NCI-H748 (cell line): ENCODE data around the gene ADGRF3.
"Not testable (repeated sequence)": the region's sequence is repeated elsewhere in the genome, so short reads cannot be mapped to it uniquely, and the experiment has no call there.

Experiments
- DNase-seq: peaks from one replicate; lab custom pipeline; 2025; ENCODE audit not compliant: unreplicated experiment; lab: John Stamatoyannopoulos, UW

Gene ADGRF3

DNA sequence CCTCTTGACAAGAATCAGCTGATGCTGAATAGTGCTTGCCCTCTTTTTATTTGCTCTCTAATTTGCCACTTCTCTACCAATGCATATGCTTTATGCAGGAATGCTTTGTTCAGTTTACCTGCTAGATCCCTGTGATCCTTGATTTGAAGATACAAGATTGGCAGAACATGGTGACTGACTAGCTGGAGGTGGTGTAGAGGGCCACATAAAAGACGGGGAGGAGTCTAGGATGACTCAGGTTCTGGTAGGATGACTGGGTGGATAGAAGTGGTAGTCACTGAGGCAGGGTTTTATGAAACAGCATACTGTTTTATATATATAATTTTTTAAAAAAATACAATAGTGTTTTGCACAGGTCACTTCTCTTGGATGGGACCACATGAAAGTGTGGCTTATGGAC is 6.3 kb upstream of the ADGRF3 start:
- DNase-seq, result no peak

DNA sequence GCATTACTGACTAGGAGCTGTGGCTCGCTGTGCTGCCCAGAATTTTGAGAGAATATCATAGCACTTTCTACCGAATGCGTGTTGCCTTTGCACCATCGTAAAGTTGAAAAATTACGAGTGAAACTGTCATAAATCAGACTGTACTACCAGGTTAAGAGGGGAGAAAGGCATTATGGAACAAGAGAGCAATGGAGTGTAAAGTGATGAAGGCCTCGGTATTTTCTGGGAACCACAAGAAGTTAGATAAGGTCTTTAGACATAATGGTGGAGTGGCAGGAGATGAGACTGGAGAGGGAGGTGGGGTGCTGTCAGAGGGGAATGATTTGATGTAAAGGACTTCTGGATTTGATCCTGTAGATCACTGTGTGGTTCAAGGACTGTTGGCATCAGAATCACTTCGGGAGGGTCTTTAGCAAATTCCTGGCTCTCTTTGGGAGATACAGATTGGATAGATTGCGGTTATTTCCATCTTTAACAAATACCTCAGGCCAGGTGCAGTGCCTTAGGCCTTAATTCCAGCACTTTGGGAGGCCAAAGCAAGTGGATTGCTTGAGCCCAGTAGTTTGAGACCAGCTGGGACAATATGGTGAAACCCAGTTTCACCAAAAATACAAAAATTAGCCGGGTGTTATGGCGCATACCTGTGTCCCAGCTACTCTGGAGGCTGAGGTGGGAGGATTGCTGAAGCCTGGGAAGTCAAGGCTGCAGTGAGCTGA is 4.9 kb upstream of the ADGRF3 start:
- DNase-seq, result no peak

DNA sequence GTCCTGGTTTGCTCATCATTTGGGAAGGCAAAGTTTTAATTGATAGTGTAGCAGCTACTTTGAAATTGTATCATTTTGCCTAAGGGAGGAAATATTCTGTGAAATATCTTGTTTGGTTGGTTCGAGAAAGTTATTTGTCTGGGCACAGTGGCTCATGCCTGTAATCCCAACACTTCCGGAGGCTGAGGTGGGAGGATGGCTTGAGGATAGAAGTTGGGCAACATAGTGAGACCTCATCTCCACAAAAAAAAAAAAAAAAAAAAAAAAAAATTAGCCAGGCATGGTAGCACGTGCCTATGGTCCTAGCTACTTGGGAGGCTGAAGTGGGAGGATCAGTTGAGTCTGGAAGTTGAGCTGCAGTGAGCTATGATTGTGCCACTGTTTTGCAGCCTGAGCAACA is 3.1 kb upstream of the ADGRF3 start:
- DNase-seq, result no peak

DNA sequence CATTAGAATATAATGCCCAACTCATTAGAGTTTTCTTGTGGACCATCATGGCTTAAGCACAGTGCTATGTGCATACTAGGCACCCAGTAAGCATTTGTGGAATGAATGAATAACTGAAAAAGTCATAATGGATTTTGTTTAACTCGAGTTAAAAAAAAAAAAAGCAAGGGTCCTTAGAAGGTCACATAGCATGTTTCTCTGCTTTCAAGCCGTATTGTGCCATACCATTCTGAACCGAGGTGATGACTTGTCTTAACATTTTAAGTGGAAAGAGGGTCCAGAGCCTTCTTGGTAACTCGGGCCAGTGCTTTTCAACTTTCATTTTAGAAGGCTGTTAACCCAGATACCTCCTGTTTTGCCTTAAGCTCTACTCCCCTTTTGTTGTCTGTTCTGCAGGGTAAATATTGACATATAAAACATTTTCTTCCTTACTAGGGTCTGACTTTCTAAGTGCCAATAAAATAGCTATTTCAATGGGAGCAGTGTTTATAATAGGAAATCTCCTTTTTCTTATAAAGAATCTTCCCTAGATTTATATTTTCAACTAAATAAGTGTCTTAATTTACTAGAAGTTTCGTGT is 787 bp upstream of the ADGRF3 start:
- no peak for DNase-seq

DNA sequence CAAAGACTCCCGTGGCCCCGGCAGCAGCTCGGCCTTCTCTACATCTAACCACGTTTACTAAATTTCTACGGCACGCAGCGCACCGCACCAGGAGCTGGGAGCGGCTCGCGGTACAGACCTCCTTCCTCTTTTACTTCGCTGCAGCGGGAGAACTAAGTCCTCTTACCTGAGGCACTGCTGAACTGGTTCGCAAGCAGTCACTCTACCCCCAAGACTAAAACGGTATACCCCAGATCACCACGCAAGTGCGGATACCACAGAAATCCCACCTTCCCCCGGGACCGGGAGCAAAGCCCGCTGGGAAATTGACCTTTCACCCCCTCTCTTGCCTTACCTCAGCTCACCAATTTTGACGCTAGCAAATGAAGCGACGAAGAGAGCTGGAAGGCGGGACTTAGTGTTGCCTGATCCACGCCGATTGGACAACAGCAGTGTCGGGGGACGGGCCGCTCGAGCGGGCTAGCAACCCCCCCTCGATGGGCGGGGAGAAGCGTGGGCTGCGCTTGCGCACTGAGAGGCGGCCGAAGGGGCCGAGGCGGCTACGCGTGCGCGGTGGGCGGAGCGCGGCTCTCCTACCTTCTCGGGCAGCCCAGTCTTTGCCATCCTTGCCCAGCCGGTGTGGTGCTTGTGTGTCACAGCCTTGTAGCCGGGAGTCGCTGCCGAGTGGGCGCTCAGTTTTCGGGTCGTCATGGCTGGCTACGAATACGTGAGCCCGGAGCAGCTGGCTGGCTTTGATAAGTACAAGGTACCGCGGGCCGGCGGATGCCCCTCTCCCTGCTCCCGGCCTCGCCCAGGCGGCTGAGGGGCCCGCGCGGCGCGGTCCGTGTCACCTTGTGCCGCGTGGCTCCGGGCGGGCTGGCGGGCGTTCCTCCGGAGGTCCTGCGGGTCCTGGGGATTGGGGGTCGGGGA is 790 bp downstream of the ADGRF3 start, which contains the start of gene SELENOI:
Gene SELENOI, plus strand, starts transcription at position 599 of the 909 bp plus-strand sequence. Its CDS starts 90 bp downstream, at position 689.
- DNase-seq, result peak; percentile 100

DNA sequence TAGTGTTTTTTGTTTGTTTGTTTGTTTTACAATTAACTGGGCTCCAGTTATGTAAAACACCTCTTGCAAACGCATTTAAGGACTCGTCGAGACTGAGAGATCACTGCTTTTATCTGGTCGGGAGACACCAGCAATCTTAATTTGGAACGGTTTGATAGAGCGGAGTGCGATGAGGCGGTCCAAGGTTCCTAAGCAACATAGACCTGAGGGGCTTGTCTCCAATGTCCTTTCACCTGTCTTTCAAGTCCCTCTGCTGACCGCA is 1.4 kb downstream of the ADGRF3 start:
- no peak for DNase-seq

DNA sequence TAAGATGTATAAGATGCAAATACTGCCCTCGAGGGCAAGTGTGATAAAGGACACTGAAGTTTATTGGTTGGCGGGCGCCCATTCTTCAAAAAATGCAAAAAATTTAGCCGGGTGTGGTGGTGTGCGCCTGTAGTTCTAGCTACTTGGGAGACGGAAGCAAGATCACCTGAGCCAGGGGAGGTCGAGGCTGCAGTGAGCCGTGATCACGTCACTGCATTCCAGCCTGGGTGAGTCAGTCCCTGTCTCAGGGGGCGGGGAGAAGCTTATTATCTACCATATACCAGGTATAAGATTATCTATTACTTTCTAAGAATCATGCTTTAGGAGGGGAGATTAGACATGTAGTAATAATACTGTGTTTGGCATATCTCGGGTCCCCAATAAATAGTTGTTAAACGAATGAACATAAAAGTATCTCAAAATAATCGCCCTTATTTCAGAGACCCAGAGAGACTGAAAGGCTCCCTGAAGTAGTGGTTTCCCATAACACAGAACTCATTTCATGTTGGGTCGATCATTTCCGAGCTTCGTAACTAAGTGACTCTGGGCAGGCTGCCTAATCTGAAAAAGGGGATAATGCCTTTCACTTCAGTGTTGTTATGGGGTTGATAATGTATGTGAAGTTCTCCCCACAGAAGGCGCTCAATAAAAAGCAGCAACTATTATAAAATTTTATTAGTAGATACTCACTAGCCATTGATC is 1.9 kb downstream of the ADGRF3 start:
- peak; percentile 44 for DNase-seq

DNA sequence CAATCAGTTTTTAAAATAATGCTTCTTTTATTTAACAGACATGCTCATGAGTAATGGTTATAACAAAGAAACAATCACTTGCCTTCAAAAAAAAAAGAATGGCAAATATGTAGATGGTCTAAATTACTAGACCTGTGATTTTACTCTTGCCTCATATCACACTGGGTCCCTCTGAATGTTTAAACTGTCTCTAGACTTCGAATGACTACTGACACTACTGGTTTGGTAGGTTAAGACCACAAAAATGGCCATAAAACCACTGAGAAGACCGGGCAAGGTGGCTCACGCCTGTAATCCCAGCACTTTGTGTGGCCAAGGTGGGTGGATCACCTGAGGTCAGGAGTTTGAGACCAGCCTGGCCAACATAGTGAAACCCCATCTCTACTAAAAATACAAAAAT is 5.8 kb downstream of the ADGRF3 start:
- no peak for DNase-seq

DNA sequence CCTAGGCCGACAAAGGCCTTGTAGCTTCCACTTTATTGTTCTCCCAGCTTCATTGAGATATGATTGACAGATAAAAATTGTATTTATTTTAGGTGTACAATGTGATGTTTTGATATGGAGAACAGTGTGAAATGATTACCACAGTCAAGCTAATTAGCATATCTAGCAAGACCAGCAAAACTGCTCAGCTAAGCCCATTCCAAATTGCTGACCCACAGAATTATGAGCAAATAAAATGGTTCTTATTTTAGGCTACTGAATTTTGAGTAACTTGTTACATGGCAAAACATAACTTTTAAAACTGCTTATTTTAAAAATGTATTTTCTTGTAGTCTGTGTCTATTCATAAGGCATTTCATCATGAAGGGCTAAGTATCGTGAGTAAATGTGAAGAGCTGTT is 9.3 kb downstream of the ADGRF3 start:
- DNase-seq, result no peak

DNA sequence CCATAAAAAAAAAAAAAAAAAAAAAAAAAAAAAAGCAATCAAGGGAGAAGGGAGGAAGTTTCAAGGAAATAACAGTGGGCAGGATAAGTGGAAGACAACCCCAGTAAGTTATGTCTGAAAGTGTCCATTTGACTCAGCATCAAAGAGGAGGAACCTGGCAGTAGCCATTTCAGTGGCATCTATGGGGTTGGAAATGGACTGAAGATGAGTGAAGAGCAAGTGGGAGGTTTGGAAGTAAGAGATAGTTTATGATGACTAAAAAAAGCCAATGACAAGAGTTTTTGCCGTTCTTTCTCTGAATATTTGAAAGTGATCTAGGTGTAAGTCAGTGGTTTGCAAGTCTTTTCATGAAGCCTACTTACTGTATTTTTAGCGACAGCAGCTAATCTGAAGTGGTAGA is 9.9 kb downstream of the ADGRF3 start:
- DNase-seq, result no peak

DNA sequence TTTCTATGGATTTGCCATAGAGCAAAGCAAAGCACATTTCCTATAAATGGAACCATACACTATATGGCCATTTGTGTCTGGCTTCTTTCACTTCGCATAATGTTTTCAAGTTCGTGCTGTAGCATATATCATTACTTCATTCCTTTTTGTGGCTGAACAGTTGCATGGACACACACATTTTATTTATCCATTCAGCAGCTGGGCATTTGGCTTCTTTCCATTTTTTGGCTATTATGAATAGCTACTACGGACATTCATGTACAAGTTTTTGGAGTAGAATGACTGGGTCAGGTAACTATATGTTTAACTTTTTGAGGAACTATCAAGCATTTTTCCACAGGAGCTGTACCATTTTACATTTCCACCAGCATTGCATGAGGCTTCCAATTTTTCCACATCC is 11.4 kb downstream of the ADGRF3 start:
- DNase-seq, result no peak

DNA sequence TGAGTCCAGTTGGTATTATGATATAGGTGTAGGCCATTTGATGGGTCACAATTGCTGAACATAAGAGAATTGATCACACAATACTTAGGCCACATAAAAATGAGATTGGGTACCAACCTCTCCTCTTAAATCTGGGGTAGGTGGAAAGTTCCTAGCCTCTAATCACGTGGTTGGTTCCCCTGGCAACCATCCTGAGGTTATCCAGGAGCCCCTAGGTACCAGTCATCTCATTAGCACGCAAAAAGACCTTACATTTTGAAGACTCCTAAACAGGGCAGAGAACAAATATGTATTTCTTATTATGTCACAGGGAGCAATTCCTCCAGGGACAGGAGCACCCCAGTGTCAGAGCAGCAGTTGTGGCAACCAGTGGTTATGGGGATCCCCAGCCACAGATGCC is 13.3 kb downstream of the ADGRF3 start:
- peak; percentile 31 for DNase-seq

DNA sequence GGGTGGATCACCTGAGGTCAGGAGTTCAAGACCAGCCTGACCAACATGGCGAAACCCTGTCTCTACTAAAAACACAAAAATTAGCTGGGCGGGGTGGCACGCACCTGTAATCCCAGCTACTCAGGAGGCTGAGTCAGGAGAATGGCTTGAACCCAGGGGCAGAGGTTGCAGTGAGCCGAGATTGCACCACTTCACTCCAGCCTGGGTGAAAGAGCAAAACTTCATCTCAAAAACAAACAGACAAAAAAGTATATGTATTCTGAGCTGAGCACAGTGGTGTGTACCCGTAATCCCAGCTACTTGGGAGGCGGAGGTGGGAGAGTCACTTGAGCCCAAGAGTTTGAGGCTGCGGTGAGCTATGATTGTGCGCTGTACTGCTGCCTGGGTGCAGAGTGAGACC is 15.3 kb downstream of the ADGRF3 start:
- DNase-seq, result not testable (repeated sequence)

DNA sequence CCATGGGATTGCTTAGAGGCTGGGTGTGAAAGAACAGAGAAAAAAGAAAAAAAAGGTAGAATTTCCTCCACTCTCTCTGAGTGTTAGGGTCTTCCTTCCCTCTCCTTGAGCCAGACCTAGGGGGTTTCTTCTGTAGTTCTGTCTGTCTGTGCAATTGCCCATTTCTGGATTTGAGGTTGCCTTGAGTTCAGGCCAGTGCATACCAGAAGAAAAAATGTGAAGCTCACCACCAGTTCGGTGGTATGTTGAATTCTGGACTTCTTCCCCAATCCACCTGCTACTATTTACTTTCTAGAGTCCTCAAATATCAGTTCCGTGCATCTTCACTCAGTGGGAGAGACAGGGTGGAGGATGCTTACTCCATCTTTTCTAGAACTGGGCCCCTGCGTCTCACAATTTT is 16.0 kb downstream of the ADGRF3 start:
- DNase-seq, result no peak

DNA sequence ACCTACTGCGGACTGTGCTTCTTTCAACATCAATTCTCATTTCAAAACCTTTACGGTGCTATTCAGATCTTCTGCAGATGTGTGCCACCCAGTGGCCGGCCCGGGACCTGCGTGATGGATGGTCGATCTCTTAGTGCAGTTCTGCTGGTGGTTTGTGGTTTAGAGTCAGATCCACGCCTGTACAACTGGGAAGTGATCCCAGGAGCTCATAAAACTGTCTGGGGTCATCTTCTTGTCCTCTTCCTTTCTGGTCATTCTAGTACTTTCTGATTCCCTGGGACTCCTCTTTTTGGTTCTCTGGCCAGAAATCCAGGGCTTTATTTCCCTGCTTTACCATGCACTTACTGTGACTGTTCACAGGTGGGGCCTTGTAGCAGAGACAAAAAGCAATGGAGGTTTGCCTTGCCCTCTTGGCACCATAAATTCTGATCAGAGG is 16.5 kb downstream of the ADGRF3 start:
- DNase-seq, result peak; percentile 69

DNA sequence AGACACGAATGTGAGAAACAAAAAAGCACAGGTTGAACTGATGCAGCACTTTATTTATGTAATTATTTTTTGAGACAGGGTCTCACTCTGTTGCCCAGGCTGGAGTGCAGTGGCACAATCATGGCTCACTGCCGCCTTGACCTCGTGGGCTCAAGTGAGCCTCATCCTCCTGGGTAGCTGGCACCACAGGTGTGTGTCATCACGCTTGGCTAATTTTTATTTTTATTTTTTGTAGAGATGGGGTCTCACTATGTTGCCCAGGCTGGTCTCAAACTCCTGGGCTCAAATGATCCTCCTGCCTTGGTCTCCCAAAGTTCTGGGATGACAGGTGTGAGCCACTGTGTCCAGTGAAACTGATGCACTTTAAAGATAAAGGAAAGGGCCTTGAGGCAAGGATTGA is 17.5 kb downstream of the ADGRF3 start:
- not testable (repeated sequence) for DNase-seq

DNA sequence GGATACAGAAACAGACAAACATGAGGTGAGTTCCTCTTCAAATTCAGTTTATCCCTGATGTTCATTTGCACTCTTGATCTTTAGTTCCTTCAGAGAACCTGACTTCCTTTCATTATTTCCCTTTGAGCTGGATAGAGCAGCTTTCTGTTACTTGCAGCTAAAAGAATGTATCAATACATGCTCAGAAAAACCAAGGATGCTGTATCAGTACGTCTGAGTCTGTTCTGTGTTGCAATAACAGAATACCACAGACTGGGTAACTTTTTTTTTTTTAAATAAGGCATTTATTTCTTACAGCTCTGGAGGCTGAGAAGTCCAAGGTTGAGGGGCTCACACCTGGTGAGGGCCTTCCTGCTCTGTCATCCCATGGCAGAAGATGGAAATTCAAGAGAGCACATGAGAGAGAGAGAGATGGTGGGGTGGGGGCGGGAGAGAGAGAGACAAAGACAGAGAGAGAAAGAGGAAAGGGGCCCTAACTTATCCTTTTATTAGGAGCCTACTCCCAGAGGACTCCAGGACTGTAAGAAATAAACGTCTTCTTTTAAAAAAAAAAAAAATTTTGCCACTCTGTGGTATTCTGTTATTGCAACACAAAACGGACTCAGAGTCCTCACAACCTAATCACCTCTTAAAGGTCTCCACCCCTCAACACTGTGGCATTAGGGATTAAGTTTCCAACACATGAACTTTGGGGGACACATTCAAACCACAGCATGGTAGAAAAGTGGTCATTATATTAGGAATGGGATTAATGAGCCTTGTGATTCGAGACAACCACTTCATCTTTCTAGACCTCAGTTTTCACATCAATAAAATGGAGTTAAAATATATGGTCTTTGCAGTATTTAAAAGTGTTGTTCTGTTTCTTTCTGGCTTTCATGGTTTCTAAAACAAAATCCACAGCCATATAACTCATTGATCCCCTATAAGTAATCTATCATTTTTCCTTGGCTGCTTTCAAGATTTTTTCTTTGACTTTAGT is 19.0 kb downstream of the ADGRF3 start:
- DNase-seq, result no peak

DNA sequence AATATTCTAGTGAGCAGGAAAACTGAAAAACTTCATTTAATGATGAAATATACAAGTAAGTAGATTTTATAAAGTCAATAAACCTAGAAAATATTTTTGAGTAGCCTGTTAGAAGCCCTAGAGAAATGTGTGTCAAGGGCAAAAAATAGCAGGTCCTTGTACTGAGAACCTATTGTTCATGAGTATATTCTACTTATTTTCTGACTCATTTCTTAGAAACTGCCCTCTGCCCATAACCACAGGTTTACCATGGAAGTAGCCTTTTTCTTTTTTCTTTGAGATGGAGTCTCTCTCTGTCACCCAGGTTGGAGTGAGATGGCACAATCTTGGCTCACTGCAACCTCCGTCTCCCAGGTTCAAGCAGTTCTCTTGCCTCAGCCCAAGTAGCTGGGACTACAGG is 20.1 kb downstream of the ADGRF3 start:
- DNase-seq, result no peak

DNA sequence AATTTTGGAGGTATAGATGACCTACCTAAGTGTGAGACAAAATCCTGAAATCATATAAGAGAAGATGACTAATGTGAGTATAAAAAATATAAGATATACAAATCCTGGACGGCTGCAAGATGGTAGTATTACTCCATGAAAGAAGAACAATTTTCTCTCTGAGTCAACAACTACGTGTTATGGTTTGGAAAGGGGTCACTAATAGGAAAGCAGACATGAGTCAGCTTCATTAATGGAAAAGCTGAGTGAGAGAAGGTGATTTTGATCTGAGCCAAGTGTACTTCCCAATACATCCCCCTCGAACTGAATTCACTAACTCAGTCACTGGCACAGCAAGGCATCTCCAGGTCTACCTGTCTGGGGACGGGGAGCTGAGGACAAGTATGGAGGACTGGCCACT is 20.7 kb downstream of the ADGRF3 start:
- no peak for DNase-seq

DNA sequence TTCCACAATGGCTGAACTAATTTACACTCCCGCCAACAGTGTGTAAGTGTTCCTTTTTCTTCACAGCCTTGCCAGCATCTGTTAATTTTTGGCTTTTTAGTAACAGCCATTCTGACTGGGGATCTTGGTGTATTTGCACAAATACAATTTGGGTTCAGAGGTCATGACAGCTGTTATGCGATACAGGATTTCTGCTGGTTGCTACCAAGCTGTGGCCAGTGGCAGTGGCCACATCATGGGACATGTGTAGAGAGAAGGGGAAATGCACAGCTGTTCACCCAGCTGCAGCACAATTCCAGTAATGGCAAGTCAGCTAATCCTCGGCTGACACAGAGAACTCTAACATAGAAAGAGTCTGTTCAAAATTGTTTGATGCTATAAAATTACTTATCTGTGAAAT is 21.7 kb downstream of the ADGRF3 start:
- DNase-seq, result no peak
